ENCODE results near the gene IGFBP6.

IGFBP6 gene

DNA sequence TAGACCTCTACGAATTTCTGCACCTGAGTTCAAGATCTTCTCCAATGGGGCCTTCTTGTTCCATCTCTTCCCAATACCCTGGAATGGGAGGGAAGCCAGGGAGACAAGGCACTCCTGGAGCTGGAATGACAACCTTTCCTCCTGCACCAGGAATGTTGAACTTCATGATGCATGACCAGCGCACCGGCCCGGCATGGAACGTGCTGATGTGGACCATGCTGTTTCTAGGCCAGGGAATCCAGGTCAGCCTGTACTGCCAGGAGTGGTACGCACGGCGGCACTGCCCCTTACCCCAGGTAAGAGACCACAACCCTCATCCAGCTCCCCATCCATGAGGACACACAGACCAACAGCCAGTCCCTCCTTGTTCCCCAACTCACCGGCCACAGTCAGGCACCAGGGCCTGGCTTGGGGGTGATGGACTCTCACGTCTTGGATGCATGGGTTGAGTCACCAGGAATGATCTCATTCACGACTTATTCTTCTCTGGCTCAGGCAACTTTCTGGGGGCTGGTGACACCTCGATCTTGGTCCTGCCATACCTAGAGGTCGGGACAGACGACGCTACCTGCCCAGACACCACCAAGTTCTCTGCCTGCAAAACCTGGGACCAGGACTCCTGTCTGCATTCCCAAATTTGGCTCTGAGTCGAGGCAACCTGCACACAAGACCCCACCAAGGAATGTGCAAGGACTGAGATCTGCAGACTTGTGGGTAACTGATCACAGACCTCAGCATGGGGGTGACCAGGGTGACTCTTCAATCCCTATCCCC lies 26.3 kb downstream of the IGFBP6 start:
- no peak overlapping the region for H3K4me3 ChIP-seq (ENCODE audit: low read length)
- DNase-seq (ENCODE audit: low read depth) = peak; percentile 52
- TF ChIP-seq, protein P1, sequence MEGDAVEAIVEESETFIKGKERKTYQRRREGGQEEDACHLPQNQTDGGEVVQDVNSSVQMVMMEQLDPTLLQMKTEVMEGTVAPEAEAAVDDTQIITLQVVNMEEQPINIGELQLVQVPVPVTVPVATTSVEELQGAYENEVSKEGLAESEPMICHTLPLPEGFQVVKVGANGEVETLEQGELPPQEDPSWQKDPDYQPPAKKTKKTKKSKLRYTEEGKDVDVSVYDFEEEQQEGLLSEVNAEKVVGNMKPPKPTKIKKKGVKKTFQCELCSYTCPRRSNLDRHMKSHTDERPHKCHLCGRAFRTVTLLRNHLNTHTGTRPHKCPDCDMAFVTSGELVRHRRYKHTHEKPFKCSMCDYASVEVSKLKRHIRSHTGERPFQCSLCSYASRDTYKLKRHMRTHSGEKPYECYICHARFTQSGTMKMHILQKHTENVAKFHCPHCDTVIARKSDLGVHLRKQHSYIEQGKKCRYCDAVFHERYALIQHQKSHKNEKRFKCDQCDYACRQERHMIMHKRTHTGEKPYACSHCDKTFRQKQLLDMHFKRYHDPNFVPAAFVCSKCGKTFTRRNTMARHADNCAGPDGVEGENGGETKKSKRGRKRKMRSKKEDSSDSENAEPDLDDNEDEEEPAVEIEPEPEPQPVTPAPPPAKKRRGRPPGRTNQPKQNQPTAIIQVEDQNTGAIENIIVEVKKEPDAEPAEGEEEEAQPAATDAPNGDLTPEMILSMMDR (IDR thresholded peaks at IDR 0.05; ENCODE audit: insufficient read depth, low read depth, low read length, missing control alignments) = no peak

DNA sequence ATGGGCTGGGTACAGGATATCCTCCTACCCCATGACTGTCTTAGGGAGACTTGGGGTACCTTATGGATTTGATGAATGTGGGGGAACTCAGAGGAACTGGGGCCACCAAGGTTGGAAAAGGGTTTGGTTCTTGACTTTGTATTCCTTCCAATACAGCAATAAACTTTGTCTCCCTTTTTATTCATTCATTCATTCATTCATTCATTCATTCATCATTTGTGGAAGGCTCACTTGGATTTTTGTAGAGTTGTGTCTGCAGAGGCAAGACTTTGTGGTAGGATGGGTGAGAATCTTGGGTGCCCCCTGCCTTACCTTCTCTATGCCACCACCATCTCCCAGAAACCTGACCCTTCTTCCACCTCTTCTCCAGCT lies 26.9 kb downstream of the IGFBP6 start:
- no peak for DNase-seq (ENCODE audit: low read depth)
- TF ChIP-seq, protein P1 (IDR thresholded peaks at IDR 0.05; ENCODE audit: insufficient read depth, low read depth, low read length, missing control alignments) = no peak
- H3K4me3 ChIP-seq (ENCODE audit: low read length) = no peak overlapping the region

DNA sequence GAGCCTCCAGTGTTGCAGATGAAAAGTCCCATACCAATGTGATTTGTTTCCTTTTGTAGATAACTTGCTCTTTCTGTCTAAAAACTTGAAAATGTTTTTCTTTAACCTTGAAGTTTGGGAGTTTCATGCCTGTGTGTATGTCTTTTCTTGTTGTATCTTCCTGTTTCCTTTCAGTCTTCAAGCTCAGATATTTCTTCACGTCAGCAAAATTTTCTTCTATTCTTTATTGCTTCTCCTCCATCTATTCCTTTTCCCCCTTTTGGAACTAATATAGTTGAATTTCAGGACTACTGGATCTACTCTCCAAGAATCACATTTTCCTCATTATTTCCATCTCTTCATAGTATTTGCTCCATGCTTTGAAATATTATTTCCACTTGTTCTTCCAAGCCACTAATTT lies 29.7 kb downstream of the IGFBP6 start:
- TF ChIP-seq, protein P1 (IDR thresholded peaks at IDR 0.05; ENCODE audit: insufficient read depth, low read depth, low read length, missing control alignments) = no peak
- no peak for DNase-seq (ENCODE audit: low read depth)
- no peak overlapping the region for H3K4me3 ChIP-seq (ENCODE audit: low read length)

DNA sequence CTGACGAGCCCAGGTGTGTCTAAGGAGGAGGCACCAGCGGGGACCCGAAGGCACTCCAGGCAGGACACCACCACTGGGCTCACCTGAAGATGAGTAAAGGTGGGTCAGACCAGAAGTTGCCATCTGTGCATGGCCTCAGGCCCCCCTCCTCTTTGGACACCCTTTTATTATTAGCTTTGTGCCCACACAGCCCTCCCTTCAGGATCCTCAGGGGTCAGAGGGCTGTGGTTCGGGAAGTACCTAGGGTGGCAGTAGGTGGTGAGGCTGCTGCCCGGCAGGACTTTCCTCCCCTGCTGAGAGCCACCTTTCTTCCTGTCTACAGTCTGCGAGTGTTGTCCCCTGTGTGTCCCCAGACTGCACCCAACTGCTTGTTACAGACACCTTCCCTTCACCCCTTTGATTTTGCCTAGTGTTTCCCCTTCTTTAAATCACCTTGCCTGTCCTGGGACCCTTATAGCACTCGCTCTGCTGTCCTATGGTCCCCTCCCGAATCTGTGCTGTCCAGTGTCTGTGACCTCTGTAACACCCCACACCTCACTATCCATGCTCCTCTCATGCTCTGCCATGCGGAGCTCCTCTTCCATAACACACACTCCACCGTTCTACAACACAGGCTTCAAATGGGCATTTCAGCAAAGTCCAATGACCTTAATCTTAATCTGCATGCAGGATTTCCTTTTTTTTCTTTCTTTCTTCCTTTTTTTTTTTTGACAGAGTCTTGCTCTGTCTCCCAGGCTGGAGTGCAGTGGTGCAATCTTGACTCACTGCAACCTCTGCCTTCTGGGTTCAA lies 31.5 kb downstream of the IGFBP6 start:
- no peak overlapping the region for H3K4me3 ChIP-seq (ENCODE audit: low read length)
- TF ChIP-seq, protein P1 (IDR thresholded peaks at IDR 0.05; ENCODE audit: insufficient read depth, low read depth, low read length, missing control alignments) = no peak
- no peak for DNase-seq (ENCODE audit: low read depth)

DNA sequence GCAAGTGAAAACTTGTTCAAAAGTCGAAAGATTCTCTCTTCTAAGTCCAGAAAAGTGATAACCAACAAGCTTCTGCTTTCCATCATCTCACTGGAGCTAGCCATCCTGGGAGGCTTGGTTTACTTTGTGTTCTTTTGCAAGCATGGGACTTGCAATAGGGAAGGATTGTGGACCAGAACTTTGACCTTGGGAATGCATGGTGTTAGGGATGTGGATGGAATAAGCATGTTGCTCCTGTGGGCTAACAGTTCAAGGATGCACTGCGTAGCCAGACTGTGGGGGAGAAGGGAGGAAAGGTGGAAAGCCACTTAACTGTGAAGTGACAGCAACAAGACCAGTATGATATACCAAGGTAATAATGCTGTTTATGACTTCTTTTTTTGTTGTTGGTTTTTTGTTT lies 34.4 kb downstream of the IGFBP6 start:
- no peak overlapping the region for H3K4me3 ChIP-seq (ENCODE audit: low read length)
- TF ChIP-seq, protein P1 (IDR thresholded peaks at IDR 0.05; ENCODE audit: insufficient read depth, low read depth, low read length, missing control alignments) = no peak
- no peak for DNase-seq (ENCODE audit: low read depth)

DNA sequence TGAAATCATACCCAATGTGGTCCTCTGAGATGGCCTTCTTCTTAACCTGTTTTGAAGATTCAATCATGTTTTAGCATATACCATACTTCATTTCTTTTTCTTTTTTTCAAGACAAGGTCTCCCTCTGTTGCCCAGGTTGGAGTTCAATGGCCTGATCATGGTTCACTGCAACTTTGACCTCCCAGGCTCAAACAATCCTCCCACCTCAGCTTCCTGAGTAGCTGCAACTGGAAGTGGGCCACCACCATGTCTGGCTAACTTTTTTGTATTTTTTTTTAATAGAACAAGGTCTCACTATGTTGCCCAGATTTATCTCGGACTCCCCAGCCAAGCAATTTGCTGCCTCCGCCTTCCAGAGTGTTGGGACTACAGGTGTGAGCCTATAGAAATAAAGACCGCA lies 36.3 kb downstream of the IGFBP6 start:
- no peak for DNase-seq (ENCODE audit: low read depth)
- TF ChIP-seq, protein P1 (IDR thresholded peaks at IDR 0.05; ENCODE audit: insufficient read depth, low read depth, low read length, missing control alignments) = no peak
- H3K4me3 ChIP-seq (ENCODE audit: low read length) = no peak overlapping the region

Data from epithelial cell of esophagus (primary cell).